HG02973 (cell line): ENCODE measurements around the gene RABGAP1.

Experiments used
- ATAC-seq: cut with Tn5 transposase; IDR thresholded peaks from one replicate; pipeline ENCODE4 v1.9.1; 2021; ENCODE audit warnings: moderate library complexity; ENCODE audit not compliant: unreplicated experiment

RABGAP1 gene

DNA sequence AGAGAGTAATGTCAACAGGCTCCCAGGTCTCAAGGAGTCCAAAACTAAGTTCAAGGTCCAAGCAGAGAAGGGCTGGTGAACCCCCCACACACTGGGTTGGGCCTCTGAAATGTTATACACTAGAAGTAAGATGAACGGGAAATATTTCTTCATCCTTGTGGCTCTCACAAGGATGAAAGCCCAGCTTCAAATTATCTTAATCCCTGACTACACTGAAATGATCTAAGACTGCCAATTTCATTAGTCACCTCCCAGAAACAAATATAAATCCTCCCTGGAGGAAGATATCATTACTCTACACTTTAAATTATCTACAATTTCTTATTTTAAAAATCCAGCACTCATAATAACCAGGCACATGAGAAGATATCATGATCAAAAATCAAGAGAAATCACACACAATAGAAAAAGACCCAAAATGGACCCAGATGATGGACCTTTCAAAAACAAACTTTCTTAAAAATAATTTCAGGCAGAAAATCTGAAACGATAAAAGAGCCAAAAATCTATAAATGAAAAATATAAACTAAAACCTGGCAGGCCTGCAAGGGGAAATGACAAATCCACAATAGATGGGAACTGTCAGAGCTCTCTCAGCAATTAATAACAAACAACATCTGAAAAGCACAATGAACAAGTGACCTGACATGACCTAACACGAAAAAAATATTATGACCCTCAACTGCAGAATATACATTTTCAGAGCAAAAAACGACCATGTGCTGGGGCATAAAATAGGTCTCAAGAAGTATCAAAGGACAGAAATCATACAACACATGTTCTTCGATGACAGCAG, 210.1 kb downstream of the RABGAP1 start:
- ATAC-seq: no peak
